ENCODE measurements around the gene FOXD3. TPM values are rescaled to one million over a fixed set of nuclear protein-coding genes. Genes with fewer than 3 reads are reported as not detected.

FOXD3 gene
- total RNA-seq, 1 donor from 2014 or later, result not detected

GRCh38 chr1:63318201-63318979 is 4.0 kb upstream of the FOXD3 start:
- Histone ChIP-seq H3K4me1 (peaks cover 8 to 17% of the 10 kb centered on the region in 2 donors), H3K9me3 (no peaks in the 10 kb centered on the region), H3K27ac (no peak overlapping the region), H3K36me3 (no peaks in the 10 kb centered on the region), H3K4me3 (no peak overlapping the region), H3K27me3 (peaks cover 45% of the 10 kb centered on the region)
- intact Hi-C loops (cut with DNase I), result no loop called here
- TF ChIP-seq CTCF (IDR thresholded peaks at IDR 0.05), result no peak
- no peak for DNase-seq (ENCODE audit: low spot score in 2 of 2)

DNA sequence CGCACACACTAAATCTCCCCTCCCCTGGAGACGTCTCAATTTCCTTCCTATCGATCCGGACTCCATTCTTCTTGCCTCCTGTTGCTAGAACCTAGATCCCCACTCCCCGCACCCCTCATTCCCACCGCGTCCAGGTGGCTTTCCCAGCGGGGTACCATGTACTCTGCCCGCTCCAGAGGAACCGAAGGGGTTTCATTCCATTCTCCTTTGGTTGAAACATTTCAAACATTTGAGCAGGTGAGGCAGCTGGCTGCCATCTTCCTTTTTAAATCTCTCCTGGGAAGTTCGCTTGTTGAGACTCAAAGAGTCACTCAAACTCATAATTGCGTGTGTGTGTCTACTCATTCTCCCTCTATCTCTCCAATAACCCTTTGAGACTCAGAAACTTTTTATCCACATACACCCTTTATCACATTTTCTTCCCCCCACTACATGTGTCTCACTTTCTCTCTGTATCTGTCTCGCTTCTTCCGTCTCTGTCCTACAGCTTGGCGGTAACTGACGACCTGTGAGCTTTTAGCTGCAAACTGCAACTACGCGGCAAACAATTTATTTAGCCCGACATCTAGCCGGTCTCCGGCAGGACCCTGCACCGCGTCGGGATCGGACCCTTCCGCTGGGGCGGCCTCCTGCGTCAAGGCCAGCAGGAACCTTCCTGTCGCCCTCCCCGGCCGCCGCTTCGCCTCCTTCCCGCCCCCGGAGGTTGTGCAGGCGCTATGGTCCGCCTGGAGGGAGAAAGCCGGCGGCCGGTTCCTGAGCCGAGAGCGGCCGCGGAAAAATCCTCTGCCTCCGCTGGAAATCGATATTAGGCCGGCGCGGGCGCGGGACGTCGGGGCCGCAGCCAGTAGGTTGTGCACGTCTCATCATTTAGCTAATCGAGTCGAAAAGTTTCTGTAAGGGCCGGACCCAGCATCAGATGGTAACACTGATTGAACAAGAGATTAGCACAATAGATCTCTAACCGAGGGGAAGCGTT is 3.0 kb upstream of the FOXD3 start:
- Histone ChIP-seq H3K4me3 (no peak overlapping the region), H3K4me1 (peaks cover 11 to 23% of the 10 kb centered on the region in 2 donors), H3K36me3 (no peaks in the 10 kb centered on the region), H3K9me3 (no peaks in the 10 kb centered on the region), H3K27me3 (peaks cover 53% of the 10 kb centered on the region), H3K27ac (no peak overlapping the region)
- TF ChIP-seq CTCF (IDR thresholded peaks at IDR 0.05), result no peak
- intact Hi-C loops (cut with DNase I), result no loop called here
- DNase-seq (ENCODE audit: low spot score in 2 of 2), result no peak

- Histone ChIP-seq H3K36me3 (no peaks in the 10 kb centered on the region), H3K27me3 (peaks cover 56% of the 10 kb centered on the region), H3K9me3 (no peaks in the 10 kb centered on the region), H3K4me3 (no peak overlapping the region), H3K4me1 (peaks cover 11 to 24% of the 10 kb centered on the region in 2 donors), H3K27ac (no peak overlapping the region)
- no peak for DNase-seq (ENCODE audit: low spot score in 2 of 2)
- no peak for TF ChIP-seq CTCF (IDR thresholded peaks at IDR 0.05)
- intact Hi-C loops (cut with DNase I), result no loop called here
Observed at GRCh38 chr1:63320022-63320721, 2.2 kb upstream of the FOXD3 start.

DNA sequence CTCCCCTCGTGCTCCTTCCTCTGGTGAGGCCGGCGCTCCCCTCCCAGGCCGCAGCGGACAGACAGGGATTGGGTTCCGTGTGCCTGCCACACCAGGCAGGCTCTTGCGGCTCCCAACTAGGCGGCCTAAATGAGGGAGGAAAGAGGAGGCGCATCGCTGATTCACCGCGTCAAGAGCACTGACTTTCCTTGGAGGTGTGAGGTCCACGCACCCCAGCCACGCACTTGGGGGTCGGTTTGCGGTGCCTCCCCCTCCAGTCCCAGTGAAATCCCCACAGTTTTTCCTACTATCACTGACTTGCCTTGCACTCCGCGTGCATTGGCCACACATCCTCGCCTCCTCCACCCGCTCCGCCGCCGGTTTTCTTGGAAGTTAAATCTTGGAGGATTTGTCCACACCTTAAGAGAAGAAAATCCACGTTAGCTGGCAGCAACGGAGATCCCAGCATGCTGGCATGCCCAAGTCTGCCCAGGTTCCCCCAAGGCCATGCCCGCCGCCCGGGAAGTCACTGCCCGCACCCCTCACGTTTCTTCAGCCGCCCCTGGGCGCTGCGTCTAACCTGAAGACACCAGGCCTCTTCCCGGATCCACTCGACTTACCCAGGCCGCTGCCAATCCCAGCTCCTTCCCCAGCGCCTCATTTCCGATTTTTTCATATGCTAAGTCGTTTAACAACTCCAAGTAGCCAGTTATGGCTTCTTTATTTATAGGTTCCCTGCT is 1.1 kb upstream of the FOXD3 start:
- H3K4me1 ChIP-seq, result peaks cover 11 to 24% of the 10 kb centered on the region in 2 donors

More for the DNA sequence above, 1.1 kb upstream of the FOXD3 start:
- H3K9me3 ChIP-seq, result no peaks in the 10 kb centered on the region
- intact Hi-C loops (cut with DNase I), result no loop called here
- H3K4me3 ChIP-seq, result no peak overlapping the region
- TF ChIP-seq CTCF (IDR thresholded peaks at IDR 0.05), result no peak
- no peaks in the 10 kb centered on the region for H3K36me3 ChIP-seq
- H3K27ac ChIP-seq, result no peak overlapping the region
- H3K27me3 ChIP-seq, result peaks cover 58% of the 10 kb centered on the region
- no peak for DNase-seq (ENCODE audit: low spot score in 2 of 2)
